H9 (cell line): Measurements from ENCODE around the gene TMEM179B. TPM values are rescaled to one million over a fixed set of nuclear protein-coding genes. Genes with fewer than 3 reads are reported as not detected.

Source experiments
- DNase-seq: peaks from one replicate; pipeline ENCODE4 v3.0.0-alpha.2; 2017
- H2AFZ ChIP-seq: one replicate; pipeline ENCODE4 v1.6.1; 2013; ENCODE audit warnings: mild to moderate bottlenecking, low read length, control low read depth, moderate library complexity
- H2AK5ac ChIP-seq: 2 replicates; pipeline ENCODE4 v1.6.1; 2013; ENCODE audit warnings: low read length, control low read depth, mixed read lengths; ENCODE audit not compliant: insufficient read length
- H2BK120ac ChIP-seq: one replicate; pipeline ENCODE4 v1.6.1; 2013; ENCODE audit warnings: low read depth, mild to moderate bottlenecking, low read length, control low read depth, inconsistent platforms; ENCODE audit not compliant: poor library complexity, severe bottlenecking
- H2BK12ac ChIP-seq: 2 replicates; pipeline ENCODE4 v1.6.1; 2013; ENCODE audit warnings: low read length, control low read depth, mixed read lengths, low read depth; ENCODE audit not compliant: insufficient read length
- H2BK15ac ChIP-seq: 2 replicates; pipeline ENCODE4 v1.6.1; 2013; ENCODE audit warnings: low read depth, low read length, control low read depth
- H2BK20ac ChIP-seq: one replicate; pipeline ENCODE4 v1.6.1; 2013; ENCODE audit warnings: low read depth, mild to moderate bottlenecking, low read length, control low read depth, inconsistent platforms; ENCODE audit not compliant: poor library complexity, severe bottlenecking
- H2BK5ac ChIP-seq: 2 replicates; pipeline ENCODE4 v1.6.1; 2013; ENCODE audit warnings: low read length, control low read depth, mixed read lengths; ENCODE audit not compliant: insufficient read length
- H3K14ac ChIP-seq: 2 replicates; pipeline ENCODE4 v1.6.1; 2013; ENCODE audit warnings: low read length, control low read depth; ENCODE audit not compliant: insufficient read depth
- H3K18ac ChIP-seq: 2 replicates; pipeline ENCODE4 v1.6.1; 2013; ENCODE audit warnings: low read depth, mild to moderate bottlenecking, mixed read lengths, low read length, control low read depth; ENCODE audit not compliant: insufficient read length
- H3K23ac ChIP-seq: 2 replicates; pipeline ENCODE4 v1.6.1; 2013; ENCODE audit warnings: low read length, control low read depth, mixed read lengths, low read depth; ENCODE audit not compliant: insufficient read length
- H3K23me2 ChIP-seq: 2 replicates; pipeline ENCODE4 v1.6.1; 2013; ENCODE audit warnings: low read depth, mild to moderate bottlenecking, mixed read lengths, low read length, control low read depth; ENCODE audit not compliant: insufficient read length, poor library complexity, severe bottlenecking
- H3K27ac ChIP-seq: 2 replicates; pipeline ENCODE4 v1.5.1; 2013; ENCODE audit warnings: low read length, control low read depth, mixed read lengths, low read depth; ENCODE audit not compliant: insufficient read length
- H3K27me3 ChIP-seq: 2 replicates; pipeline ENCODE4 v1.6.1; 2013; ENCODE audit warnings: low read length, control low read depth, inconsistent platforms; ENCODE audit not compliant: insufficient read depth
- H3K4ac ChIP-seq: 2 replicates; pipeline ENCODE4 v1.6.1; 2013; ENCODE audit warnings: low read depth, mild to moderate bottlenecking, control low read depth, inconsistent platforms, low read length, moderate library complexity
- H3K4me1 ChIP-seq: 2 replicates; pipeline ENCODE4 v1.6.1; 2013; ENCODE audit warnings: low read length, control low read depth, inconsistent platforms; ENCODE audit not compliant: insufficient read depth
- H3K4me2 ChIP-seq: 2 replicates; pipeline ENCODE4 v1.6.1; 2013; ENCODE audit warnings: low read length, control low read depth, mixed read lengths; ENCODE audit not compliant: insufficient read length, insufficient read depth
- H3K56ac ChIP-seq: 2 replicates; pipeline ENCODE4 v1.6.1; 2013; ENCODE audit warnings: low read depth, mild to moderate bottlenecking, mixed read lengths, low read length, control low read depth; ENCODE audit not compliant: insufficient read length
- H3K79me1 ChIP-seq: 2 replicates; pipeline ENCODE4 v1.6.1; 2013; ENCODE audit warnings: low read depth, mild to moderate bottlenecking, moderate library complexity, low read length, control low read depth, inconsistent platforms; ENCODE audit not compliant: insufficient read depth, poor library complexity, severe bottlenecking
- H3K79me2 ChIP-seq: 2 replicates; pipeline ENCODE4 v1.6.1; 2013; ENCODE audit warnings: low read length, control low read depth, inconsistent platforms; ENCODE audit not compliant: insufficient read depth
- H3K9ac ChIP-seq: 2 replicates; pipeline ENCODE4 v1.6.1; 2013; ENCODE audit warnings: low read length, control low read depth, mixed read lengths; ENCODE audit not compliant: insufficient read length; ENCODE audit errors: extremely low read depth
- H3K9me3 ChIP-seq: one replicate; pipeline ENCODE4 v1.6.1; 2013; ENCODE audit warnings: low read depth, low read length, inconsistent platforms; ENCODE audit not compliant: control insufficient read depth
- H3T11ph ChIP-seq: one replicate; pipeline ENCODE4 v1.6.1; 2013; ENCODE audit warnings: mild to moderate bottlenecking, low read length, control low read depth, inconsistent platforms
- H4K20me1 ChIP-seq: one replicate; pipeline ENCODE4 v1.6.1; 2013; ENCODE audit not compliant: control insufficient read depth, insufficient read length, insufficient read depth
- H4K5ac ChIP-seq: 2 replicates; pipeline ENCODE4 v1.6.1; 2013; ENCODE audit warnings: low read depth, mild to moderate bottlenecking, mixed read lengths, low read length, control low read depth; ENCODE audit not compliant: insufficient read length
- H4K8ac ChIP-seq: replicated peaks from 2 replicates; pipeline ENCODE4 v1.6.1; 2013; ENCODE audit warnings: low read length, control low read depth, mixed read lengths, low read depth; ENCODE audit not compliant: insufficient read length
- H4K91ac ChIP-seq: 2 replicates; pipeline ENCODE4 v1.6.1; 2013; ENCODE audit warnings: low read depth, mild to moderate bottlenecking, moderate library complexity, mixed read lengths, low read length, control low read depth; ENCODE audit not compliant: insufficient read length
- H3K27ac Mint-ChIP-seq, 3 experiments: 2 replicates in 2 of 3; 3 replicates in 1 of 3; pipeline ENCODE4 v1.8.0; 2020 to 2021; ENCODE audit warnings: mixed read lengths in 3 of 3, mild to moderate bottlenecking in 1 of 3, moderate library complexity in 1 of 3
- H3K27me3 Mint-ChIP-seq: 2 replicates; pipeline ENCODE4 v1.8.0; 2021; ENCODE audit warnings: low read depth, mild to moderate bottlenecking, moderate library complexity, mixed read lengths
- H3K36me3 Mint-ChIP-seq, 3 experiments: 2 replicates in 2 of 3; 3 replicates in 1 of 3; pipeline ENCODE4 v1.8.0; 2020 to 2021; ENCODE audit warnings: low read depth in 3 of 3, mixed read lengths in 3 of 3; ENCODE audit not compliant: insufficient read depth in 1 of 3
- H3K4me1 Mint-ChIP-seq, 2 experiments: 2 replicates each; pipeline ENCODE4 v1.8.0; 2020; ENCODE audit warnings: mixed read lengths in 2 of 2
- H3K4me3 Mint-ChIP-seq, 2 experiments: 2 replicates in 1 of 2; 3 replicates in 1 of 2; pipeline ENCODE4 v1.8.0; 2020 to 2021; ENCODE audit warnings: mild to moderate bottlenecking in 2 of 2, mixed read lengths in 2 of 2, moderate library complexity in 1 of 2
- H3K9me3 Mint-ChIP-seq, 2 experiments: 2 replicates in 1 of 2; 3 replicates in 1 of 2; pipeline ENCODE4 v1.8.0; 2020; ENCODE audit warnings: mild to moderate bottlenecking in 2 of 2, mixed read lengths in 2 of 2, moderate library complexity in 1 of 2
- WGBS: extraction: QIAGEN DNeasy Blood & Tissue Kit; methylation state at CpG from one replicate; pipeline ENCODE4 v1.1.7; 2013; ENCODE audit warnings: missing lambda C conversion rate, low lambda C conversion rate, mixed read lengths; ENCODE audit not compliant: insufficient read length; ENCODE audit errors: extremely low coverage; 5-methylcytosine and 5-hydroxymethylcytosine counted together
- total RNA-seq: library from RNA; stranded (reverse); gene quantifications from 2 replicates; pipeline ENCODE4 v1.2.1, GENCODE V29; 2021
- TF ChIP-seq, protein P1 (sequence below): fragments of 200-600 bp; sonication (generic); conservative IDR thresholded peaks from 3 replicates; pipeline ENCODE4 v1.8.0; 2021; ENCODE audit warnings: antibody characterized with exemption, mild to moderate bottlenecking

The TMEM179B gene
- total RNA-seq, 1 experiment from 2014 or later = 25.0 TPM

DNA sequence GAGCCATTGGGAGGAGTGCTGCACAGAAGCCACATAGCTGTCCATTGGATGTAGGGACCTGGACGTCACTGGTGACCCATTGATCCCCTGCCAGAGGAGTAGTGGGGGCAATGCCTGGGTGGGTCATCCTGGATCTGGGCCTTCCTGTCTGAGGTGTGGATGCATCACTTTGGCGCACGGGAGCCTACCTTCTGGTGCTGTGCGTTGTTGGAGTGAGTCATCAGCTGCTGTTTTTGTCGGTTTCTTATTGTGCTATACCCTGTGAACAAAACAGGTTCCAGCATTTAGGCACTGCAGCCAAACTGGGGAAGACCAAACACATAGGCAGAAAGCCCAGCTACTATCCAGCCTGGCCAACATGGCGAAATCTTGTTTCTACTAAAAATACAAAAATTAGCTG lies 12.8 kb upstream of the TMEM179B start:
- Histone ChIP-seq H2BK15ac (no peak overlapping the region), H2BK5ac (no peak overlapping the region), H2BK12ac (no peak overlapping the region), H2BK120ac (no peak overlapping the region), H2BK20ac (no peak overlapping the region), H3K79me2 (peaks cover 3% of the 10 kb centered on the region; the same call in 1 of the 2 replicates), H4K8ac (no peak overlapping the region), H3K9ac (no peak overlapping the region), H3K4ac (no peak overlapping the region), H3K4me2 (no peak overlapping the region), H3K27ac (no peak overlapping the region), H3K18ac (no peak overlapping the region), H3K23me2 (peaks cover 6% of the 10 kb centered on the region), H3K56ac (no peak overlapping the region), H4K20me1 (no peaks in the 10 kb centered on the region), H3K23ac (no peak overlapping the region), H3K27me3 (no peaks in the 10 kb centered on the region), H3K4me1 (no peaks in the 10 kb centered on the region), H3K9me3 (no peaks in the 10 kb centered on the region), H3K14ac (no peak overlapping the region), H3T11ph (no peak overlapping the region), H4K91ac (no peak overlapping the region), H2AFZ (no peak overlapping the region), H3K79me1 (no peaks in the 10 kb centered on the region), H2AK5ac (no peak overlapping the region), H4K5ac (no peak overlapping the region)
- Mint-ChIP-seq H3K27ac (peak overlapping the region in 1 of 3 experiments; percentile 83; a peak in 2 of 7 replicates), H3K4me1 (peaks cover 15 to 19% of the 10 kb centered on the region in 2 experiments), H3K36me3 (peaks cover 29 to 50% (median 46%) of the 10 kb centered on the region in 3 experiments), H3K9me3 (no peaks in the 10 kb centered on the region; a peak in 1 of 5 replicates), H3K27me3 (no peaks in the 10 kb centered on the region), H3K4me3 (no peak overlapping the region; a peak in 1 of 5 replicates)
- no CpG with 5 or more reads among the region's 6 CpGs for WGBS
- TF ChIP-seq, protein P1, sequence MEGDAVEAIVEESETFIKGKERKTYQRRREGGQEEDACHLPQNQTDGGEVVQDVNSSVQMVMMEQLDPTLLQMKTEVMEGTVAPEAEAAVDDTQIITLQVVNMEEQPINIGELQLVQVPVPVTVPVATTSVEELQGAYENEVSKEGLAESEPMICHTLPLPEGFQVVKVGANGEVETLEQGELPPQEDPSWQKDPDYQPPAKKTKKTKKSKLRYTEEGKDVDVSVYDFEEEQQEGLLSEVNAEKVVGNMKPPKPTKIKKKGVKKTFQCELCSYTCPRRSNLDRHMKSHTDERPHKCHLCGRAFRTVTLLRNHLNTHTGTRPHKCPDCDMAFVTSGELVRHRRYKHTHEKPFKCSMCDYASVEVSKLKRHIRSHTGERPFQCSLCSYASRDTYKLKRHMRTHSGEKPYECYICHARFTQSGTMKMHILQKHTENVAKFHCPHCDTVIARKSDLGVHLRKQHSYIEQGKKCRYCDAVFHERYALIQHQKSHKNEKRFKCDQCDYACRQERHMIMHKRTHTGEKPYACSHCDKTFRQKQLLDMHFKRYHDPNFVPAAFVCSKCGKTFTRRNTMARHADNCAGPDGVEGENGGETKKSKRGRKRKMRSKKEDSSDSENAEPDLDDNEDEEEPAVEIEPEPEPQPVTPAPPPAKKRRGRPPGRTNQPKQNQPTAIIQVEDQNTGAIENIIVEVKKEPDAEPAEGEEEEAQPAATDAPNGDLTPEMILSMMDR = no peak
- no peak for DNase-seq
